Stimulated activated naive CD4-positive, alpha-beta T cell (primary cell): ENCODE results near the gene SLC41A1.
"Not testable (repeated sequence)": the region's sequence is repeated elsewhere in the genome, so short reads cannot be mapped to it uniquely, and the experiment has no call there.

ENCODE experiments used
- DNase-seq, 6 experiments: peaks; one replicate each; lab custom pipeline; 2025; lab: John Stamatoyannopoulos, UW

SLC41A1 gene

GRCh38 chr1:205812878-205813754 is at the start of gene SLC41A1:
SLC41A1 (minus strand) TSS chr1:205813198; CDS start chr1:205810441, 2,757 bp downstream.
- peak; percentile 88 to 94 (median 90) for DNase-seq

GRCh38 chr1:205861540-205861939 is 48.5 kb upstream of the SLC41A1 start:
- no peak for DNase-seq

GRCh38 chr1:205858141-205858961 is 45.4 kb upstream of the SLC41A1 start:
- DNase-seq, result no peak

GRCh38 chr1:205857501-205857900 is 44.5 kb upstream of the SLC41A1 start:
- DNase-seq, result not testable (repeated sequence)

- no peak for DNase-seq
Observed at GRCh38 chr1:205856433-205856832, 43.4 kb upstream of the SLC41A1 start.

GRCh38 chr1:205852969-205853368 is 40.0 kb upstream of the SLC41A1 start:
- no peak for DNase-seq

GRCh38 chr1:205851993-205852392 is 39.0 kb upstream of the SLC41A1 start:
- no peak for DNase-seq

- peak; percentile 35 to 88 (median 80) for DNase-seq
Observed at GRCh38 chr1:205849619-205850355, 36.8 kb upstream of the SLC41A1 start, which contains the start of gene PM20D1. PM20D1 (minus strand) TSS chr1:205850132; CDS start chr1:205850072, 60 bp downstream.

GRCh38 chr1:205843036-205843859 is 30.2 kb upstream of the SLC41A1 start:
- no peak for DNase-seq

GRCh38 chr1:205842229-205842628 is 29.2 kb upstream of the SLC41A1 start:
- no peak for DNase-seq

- no peak for DNase-seq
Observed at GRCh38 chr1:205840146-205840923, 27.3 kb upstream of the SLC41A1 start.

GRCh38 chr1:205837382-205837970 is 24.5 kb upstream of the SLC41A1 start:
- no peak for DNase-seq

GRCh38 chr1:205834751-205835150 is 21.8 kb upstream of the SLC41A1 start:
- DNase-seq, result no peak

- DNase-seq, result no peak
Observed at GRCh38 chr1:205832326-205832751, 19.3 kb upstream of the SLC41A1 start.

GRCh38 chr1:205827623-205828022 is 14.6 kb upstream of the SLC41A1 start:
- no peak for DNase-seq

- DNase-seq, result no peak
Observed at GRCh38 chr1:205826995-205827394, 14.0 kb upstream of the SLC41A1 start.

- no peak for DNase-seq
Observed at GRCh38 chr1:205826016-205826806, 13.2 kb upstream of the SLC41A1 start.

- DNase-seq, result no peak
Observed at GRCh38 chr1:205824180-205824579, 11.2 kb upstream of the SLC41A1 start.

- DNase-seq, result not testable (repeated sequence)
Observed at GRCh38 chr1:205823260-205823659, 10.3 kb upstream of the SLC41A1 start.
